Thyroid gland (tissue), 4 donors: ENCODE measurements around the gene CAV2. TPM values are rescaled to one million over a fixed set of nuclear protein-coding genes. Genes with fewer than 3 reads are reported as not detected.

Source experiments
- DNase-seq, 2 donors: peaks; one replicate each; pipeline ENCODE4 v3.0.0-alpha.2; 2019
- H3K27ac ChIP-seq, 3 donors: fragments of 200-600 bp; sonication (generic); 1 replicate in 2 of 3; 2 replicates in 1 of 3; pipeline ENCODE4 v1.5.1; 2016 to 2019; ENCODE audit warnings: mild to moderate bottlenecking in 1 of 3, moderate library complexity in 1 of 3
- H3K27me3 ChIP-seq: fragments of 200-600 bp; sonication (generic); one replicate; pipeline ENCODE4 v1.5.1; 2019
- H3K36me3 ChIP-seq, 2 donors: fragments of 200-600 bp; sonication (generic); one replicate each; pipeline ENCODE4 v1.5.1; 2016 to 2019
- H3K4me1 ChIP-seq, 2 donors: fragments of 200-600 bp; sonication (generic); one replicate each; pipeline ENCODE4 v1.5.1; 2017 to 2019
- H3K4me3 ChIP-seq, 3 donors: fragments of 200-600 bp; sonication (generic); replicated peaks in 1 of 3; 1 replicate in 2 of 3; 2 replicates in 1 of 3; pipeline ENCODE4 v1.5.1; 2016; ENCODE audit warnings: mild to moderate bottlenecking in 1 of 3
- H3K9me3 ChIP-seq: fragments of 200-600 bp; sonication (generic); one replicate; pipeline ENCODE4 v1.5.1; 2017
- POLR2A ChIP-seq, 2 donors: fragments of 450-650 bp; IDR thresholded peaks; one replicate each; pipeline ENCODE4 v1.6.1; 2017; ENCODE audit warnings: antibody characterized with exemption in 2 of 2, mild to moderate bottlenecking in 2 of 2, moderate library complexity in 1 of 2
- WGBS, 2 donors: methylation state at CpG; one replicate each; pipeline ENCODE4 v1.1.5; 2017; 5-methylcytosine and 5-hydroxymethylcytosine counted together
- intact Hi-C: fragments of 100-400 bp; cut with DNase I; formaldehyde crosslinking; loops from one replicate; pipeline ENCODE4 v1.15.1; 2023
- total RNA-seq, 4 donors: library from RNA; depleted of rRNA; stranded (reverse); fragments of >200 nt; gene quantifications; one replicate each; pipeline ENCODE4 v1.2.3, GENCODE V29; 2016
- TF ChIP-seq, protein P1 (sequence below), 6 experiments: fragments of 200-600 bp in 3 of 6; fragments of 450-650 bp in 3 of 6; sonication (generic) in 3 of 6; IDR thresholded peaks; one replicate each; pipeline ENCODE4 v1.5.1; 2016 to 2019; ENCODE audit warnings: antibody characterized with exemption in 6 of 6, mild to moderate bottlenecking in 2 of 6, inconsistent platforms in 1 of 6, moderate library complexity in 1 of 6

Gene CAV2
- total RNA-seq, 4 donors from 2014 or later, result 210 to 331 (median 239) TPM

DNA sequence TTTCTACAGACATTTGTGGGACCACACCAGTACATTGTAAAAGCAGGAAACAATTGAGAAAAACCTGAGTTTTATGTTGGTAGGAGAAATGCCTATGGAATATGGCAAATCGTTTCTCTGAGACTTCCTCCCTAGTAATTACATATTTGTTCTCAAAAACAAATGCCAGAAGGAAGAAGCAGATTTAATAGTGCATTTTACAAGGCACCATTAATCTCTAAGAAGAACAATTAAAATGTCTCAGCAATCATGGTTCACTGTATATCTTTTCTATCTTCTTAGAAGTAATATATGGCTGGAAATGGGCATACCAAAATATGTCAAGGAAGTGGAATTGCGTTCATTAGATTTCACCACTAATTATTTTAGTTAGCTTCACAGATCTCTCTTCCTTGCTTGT is 38.6 kb downstream of the CAV2 start:
- WGBS, 2 donors, result 84 to 87% methylated on average over 2 of the region's 2 CpGs
- Histone ChIP-seq H3K27ac (no peak overlapping the region), H3K36me3 (peaks cover 14 to 19% of the 10 kb centered on the region in 2 donors), H3K9me3 (no peaks in the 10 kb centered on the region), H3K27me3 (no peaks in the 10 kb centered on the region), H3K4me3 (no peak overlapping the region), H3K4me1 (peaks cover 14 to 15% of the 10 kb centered on the region in 2 donors)
- TF ChIP-seq POLR2A (IDR thresholded peaks at IDR 0.05), result no peak
- TF ChIP-seq, protein P1, sequence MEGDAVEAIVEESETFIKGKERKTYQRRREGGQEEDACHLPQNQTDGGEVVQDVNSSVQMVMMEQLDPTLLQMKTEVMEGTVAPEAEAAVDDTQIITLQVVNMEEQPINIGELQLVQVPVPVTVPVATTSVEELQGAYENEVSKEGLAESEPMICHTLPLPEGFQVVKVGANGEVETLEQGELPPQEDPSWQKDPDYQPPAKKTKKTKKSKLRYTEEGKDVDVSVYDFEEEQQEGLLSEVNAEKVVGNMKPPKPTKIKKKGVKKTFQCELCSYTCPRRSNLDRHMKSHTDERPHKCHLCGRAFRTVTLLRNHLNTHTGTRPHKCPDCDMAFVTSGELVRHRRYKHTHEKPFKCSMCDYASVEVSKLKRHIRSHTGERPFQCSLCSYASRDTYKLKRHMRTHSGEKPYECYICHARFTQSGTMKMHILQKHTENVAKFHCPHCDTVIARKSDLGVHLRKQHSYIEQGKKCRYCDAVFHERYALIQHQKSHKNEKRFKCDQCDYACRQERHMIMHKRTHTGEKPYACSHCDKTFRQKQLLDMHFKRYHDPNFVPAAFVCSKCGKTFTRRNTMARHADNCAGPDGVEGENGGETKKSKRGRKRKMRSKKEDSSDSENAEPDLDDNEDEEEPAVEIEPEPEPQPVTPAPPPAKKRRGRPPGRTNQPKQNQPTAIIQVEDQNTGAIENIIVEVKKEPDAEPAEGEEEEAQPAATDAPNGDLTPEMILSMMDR (IDR thresholded peaks at IDR 0.05), result no peak
- intact Hi-C loops, result no loop called here
- DNase-seq, result no peak

DNA sequence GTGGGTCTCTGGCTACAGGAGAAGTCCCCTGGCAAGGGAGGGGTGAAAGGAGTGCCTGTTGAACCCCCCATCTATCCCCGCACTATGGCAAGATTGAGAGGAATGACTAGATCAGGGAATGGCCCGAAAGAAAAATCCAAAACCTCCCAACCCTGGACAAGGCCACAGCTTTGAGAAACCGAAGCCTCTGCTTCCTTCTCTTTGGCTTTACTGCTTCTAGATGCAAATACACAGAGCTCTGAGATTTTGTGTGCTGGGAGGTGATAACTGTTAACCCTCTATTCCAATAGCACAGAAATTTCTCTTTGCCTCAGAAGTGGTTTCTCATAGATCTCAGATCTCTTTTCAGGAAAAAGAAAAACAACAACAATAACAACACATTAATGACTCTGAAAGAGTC is 40.3 kb downstream of the CAV2 start:
- no peaks in the 10 kb centered on the region for H3K27me3 ChIP-seq
- TF ChIP-seq, protein P1 (IDR thresholded peaks at IDR 0.05), result no peak
- no peak for TF ChIP-seq POLR2A (IDR thresholded peaks at IDR 0.05)
- no peak for DNase-seq
- peaks cover 14 to 18% of the 10 kb centered on the region in 2 donors for H3K36me3 ChIP-seq
- 87 to 97% methylated on average over 3 of the region's 3 CpGs for WGBS, 2 donors
- intact Hi-C loops, result no loop called here
- no peaks in the 10 kb centered on the region for H3K9me3 ChIP-seq
- peaks cover 17% of the 10 kb centered on the region in 2 donors for H3K4me1 ChIP-seq
- no peak overlapping the region for H3K4me3 ChIP-seq
- no peak overlapping the region for H3K27ac ChIP-seq

GRCh38 chr7:116540743-116541142 is 41.2 kb downstream of the CAV2 start:
- Histone ChIP-seq H3K4me3 (no peak overlapping the region), H3K27ac (no peak overlapping the region), H3K9me3 (no peaks in the 10 kb centered on the region), H3K27me3 (no peaks in the 10 kb centered on the region), H3K36me3 (peaks cover 10 to 14% of the 10 kb centered on the region in 2 donors), H3K4me1 (peaks cover 9 to 18% of the 10 kb centered on the region in 2 donors)
- DNase-seq, result no peak
- intact Hi-C loops, result no loop called here
- TF ChIP-seq POLR2A (IDR thresholded peaks at IDR 0.05), result no peak
- TF ChIP-seq, protein P1 (IDR thresholded peaks at IDR 0.05), result no peak

DNA sequence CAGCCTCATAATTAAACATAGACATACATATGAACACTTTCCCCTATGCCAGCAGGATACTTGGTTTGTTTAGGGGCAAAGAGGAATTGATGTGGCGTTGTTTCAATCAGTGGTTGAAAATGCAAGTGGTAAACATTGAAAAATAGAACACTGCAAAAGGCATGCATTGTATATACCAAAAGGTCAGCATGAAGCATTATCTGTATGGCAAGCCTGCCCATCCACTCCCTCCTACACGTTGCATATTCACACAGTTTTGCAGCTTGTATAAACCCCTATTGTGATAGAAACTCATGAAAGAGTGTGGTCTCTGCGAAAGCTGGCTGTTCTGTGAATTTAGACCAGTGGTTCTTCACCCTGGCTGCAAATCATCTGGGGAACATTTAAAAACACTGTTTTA is 42.4 kb downstream of the CAV2 start:
- TF ChIP-seq, protein P1 (IDR thresholded peaks at IDR 0.05), result no peak
- TF ChIP-seq POLR2A (IDR thresholded peaks at IDR 0.05), result no peak
- intact Hi-C loops, result no loop called here
- no peak for DNase-seq
- Histone ChIP-seq H3K4me1 (peaks cover 9 to 18% of the 10 kb centered on the region in 2 donors), H3K4me3 (no peak overlapping the region), H3K27ac (peak overlapping the region in 1 of 3 donors; percentile 13), H3K9me3 (no peaks in the 10 kb centered on the region), H3K36me3 (peaks cover 6 to 14% of the 10 kb centered on the region in 2 donors), H3K27me3 (no peaks in the 10 kb centered on the region)
- 76 to 81% methylated on average over 3 of the region's 3 CpGs for WGBS, 2 donors

- TF ChIP-seq, protein P1 (IDR thresholded peaks at IDR 0.05), result no peak
- TF ChIP-seq POLR2A (IDR thresholded peaks at IDR 0.05), result no peak
- intact Hi-C loops, result no loop called here
- peaks cover 6 to 13% of the 10 kb centered on the region in 2 donors for H3K36me3 ChIP-seq
- H3K27ac ChIP-seq, result peak overlapping the region in 1 of 3 donors; percentile 14
- no peaks in the 10 kb centered on the region for H3K9me3 ChIP-seq
- H3K4me3 ChIP-seq, result no peak overlapping the region
- no peak for DNase-seq
- WGBS, 2 donors, result 90 to 93% methylated on average over 2 of the region's 2 CpGs
- H3K27me3 ChIP-seq, result no peaks in the 10 kb centered on the region
- H3K4me1 ChIP-seq, result peaks cover 13 to 18% of the 10 kb centered on the region in 2 donors
Observed at GRCh38 chr7:116542618-116543017, 43.1 kb downstream of the CAV2 start.
